GM12873 (cell line): ENCODE results near the gene KCNF1.

Experiments
- CTCF ChIP-seq: IDR thresholded peaks from 2 replicates; pipeline ENCODE4 v1.5.1; 2012; ENCODE audit warnings: low read depth, mild to moderate bottlenecking, moderate library complexity, low read length, control low read depth; ENCODE audit not compliant: insufficient read depth; ENCODE audit errors: missing control alignments

KCNF1 gene

DNA sequence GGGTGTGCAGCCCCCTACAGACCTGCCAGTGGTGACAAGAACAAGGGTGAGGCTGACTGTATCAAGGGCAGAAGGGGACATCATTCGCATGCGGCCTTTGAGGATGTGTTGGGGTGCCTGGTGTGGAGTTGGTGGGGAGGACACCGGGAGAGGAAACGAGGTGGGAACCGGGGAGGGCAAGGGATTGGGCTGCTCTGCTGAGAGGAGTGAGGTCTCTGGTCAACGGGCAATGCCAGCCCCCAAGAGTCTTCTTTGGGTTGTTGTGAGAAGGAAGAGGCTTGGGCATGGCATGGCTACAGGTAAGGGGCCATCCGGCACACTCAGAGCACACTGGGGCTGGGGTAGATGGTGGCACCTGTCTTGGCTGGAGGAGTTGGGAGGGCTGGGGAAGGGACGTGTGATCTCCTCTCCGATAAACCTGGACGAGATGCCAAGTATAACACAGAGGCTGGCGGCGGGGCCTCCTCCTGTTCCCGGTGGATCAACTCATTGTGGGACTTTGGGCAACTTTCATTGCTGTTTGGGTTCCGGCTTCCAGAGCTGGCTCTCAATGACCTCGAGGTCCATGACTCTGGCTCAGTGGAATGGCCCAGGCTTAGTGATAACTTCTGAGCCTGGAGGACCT lies 37.0 kb downstream of the KCNF1 start:
- TF ChIP-seq CTCF: no peak

DNA sequence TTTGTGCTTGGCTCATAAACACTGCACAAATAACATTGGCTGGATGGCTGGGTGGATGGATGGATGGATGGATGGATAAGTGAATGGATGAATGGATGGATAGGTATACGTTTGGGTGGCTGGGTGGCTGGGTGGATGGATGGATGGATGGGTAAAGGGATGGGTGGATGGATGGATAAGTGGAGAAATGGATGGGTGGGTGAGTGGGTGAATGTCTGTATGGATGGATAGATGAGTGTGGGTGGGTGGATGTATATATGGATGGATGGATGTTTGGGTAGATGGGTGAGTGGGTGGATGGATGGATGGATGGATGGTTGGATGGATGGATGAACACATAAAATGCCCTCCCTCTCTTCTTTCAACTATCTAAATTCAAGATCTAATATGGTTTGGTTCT lies 38.1 kb downstream of the KCNF1 start:
- TF ChIP-seq CTCF: no peak

- no peak for TF ChIP-seq CTCF
These were observed 40.1 kb downstream of the KCNF1 start for GRCh38 chr2:10951558-10952414.

DNA sequence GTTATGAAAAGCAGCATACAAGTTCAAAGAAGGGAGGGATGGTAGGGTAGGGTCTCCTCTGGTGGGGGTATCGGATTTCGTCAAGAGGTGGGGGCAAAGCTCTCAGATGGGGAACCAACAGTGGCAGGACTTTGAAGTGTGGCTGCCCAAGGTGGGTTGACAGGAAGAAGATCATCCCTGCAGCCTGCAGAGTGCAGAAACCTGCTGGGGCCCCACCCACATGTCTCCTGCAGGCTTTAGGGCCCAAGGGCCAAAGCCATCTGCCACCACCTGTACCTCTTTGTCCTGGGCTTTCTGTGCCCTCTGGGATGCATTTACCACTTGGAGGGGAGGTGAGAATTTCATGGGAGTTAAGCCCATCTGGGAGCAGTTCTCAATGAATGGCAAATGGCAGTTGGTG lies 42.7 kb downstream of the KCNF1 start:
- no peak for TF ChIP-seq CTCF

GRCh38 chr2:10954856-10955818 lies 43.4 kb downstream of the KCNF1 start:
- no peak for TF ChIP-seq CTCF

- no peak for TF ChIP-seq CTCF
These were observed 44.5 kb downstream of the KCNF1 start for GRCh38 chr2:10956006-10956790.

DNA sequence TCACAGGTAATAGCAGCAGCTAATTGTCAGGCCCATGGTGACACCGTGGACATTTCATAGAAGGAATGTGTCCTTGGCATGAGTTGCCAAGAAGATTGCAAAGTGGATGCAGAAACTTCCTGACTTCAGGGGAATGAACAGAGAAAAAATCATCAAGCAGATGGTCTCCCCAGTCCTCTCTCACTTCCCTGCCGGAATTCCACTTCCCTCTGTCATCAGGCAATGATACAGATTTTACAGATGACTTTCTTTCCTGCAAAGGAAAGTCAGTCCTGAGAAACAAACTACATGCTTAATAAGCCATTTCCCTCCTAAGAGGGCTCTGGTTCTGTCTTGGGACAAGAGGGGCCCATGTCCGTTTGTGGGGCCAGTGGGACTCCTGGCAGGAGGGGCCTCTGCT lies 45.7 kb downstream of the KCNF1 start:
- TF ChIP-seq CTCF: no peak
